Ramos (cell line): ENCODE results near the gene PRKCG.
"Not testable (repeated sequence)": the region's sequence is repeated elsewhere in the genome, so short reads cannot be mapped to it uniquely, and the experiment has no call there.

Experiments
- in situ Hi-C: fragments of 300-500 bp; cut with MboI; formaldehyde crosslinking; loops from one replicate; pipeline ENCODE4 v1.14.3; 2022; ENCODE audit warnings: low sequenced_read_pairs; ENCODE audit not compliant: unreplicated experiment

PRKCG gene

DNA sequence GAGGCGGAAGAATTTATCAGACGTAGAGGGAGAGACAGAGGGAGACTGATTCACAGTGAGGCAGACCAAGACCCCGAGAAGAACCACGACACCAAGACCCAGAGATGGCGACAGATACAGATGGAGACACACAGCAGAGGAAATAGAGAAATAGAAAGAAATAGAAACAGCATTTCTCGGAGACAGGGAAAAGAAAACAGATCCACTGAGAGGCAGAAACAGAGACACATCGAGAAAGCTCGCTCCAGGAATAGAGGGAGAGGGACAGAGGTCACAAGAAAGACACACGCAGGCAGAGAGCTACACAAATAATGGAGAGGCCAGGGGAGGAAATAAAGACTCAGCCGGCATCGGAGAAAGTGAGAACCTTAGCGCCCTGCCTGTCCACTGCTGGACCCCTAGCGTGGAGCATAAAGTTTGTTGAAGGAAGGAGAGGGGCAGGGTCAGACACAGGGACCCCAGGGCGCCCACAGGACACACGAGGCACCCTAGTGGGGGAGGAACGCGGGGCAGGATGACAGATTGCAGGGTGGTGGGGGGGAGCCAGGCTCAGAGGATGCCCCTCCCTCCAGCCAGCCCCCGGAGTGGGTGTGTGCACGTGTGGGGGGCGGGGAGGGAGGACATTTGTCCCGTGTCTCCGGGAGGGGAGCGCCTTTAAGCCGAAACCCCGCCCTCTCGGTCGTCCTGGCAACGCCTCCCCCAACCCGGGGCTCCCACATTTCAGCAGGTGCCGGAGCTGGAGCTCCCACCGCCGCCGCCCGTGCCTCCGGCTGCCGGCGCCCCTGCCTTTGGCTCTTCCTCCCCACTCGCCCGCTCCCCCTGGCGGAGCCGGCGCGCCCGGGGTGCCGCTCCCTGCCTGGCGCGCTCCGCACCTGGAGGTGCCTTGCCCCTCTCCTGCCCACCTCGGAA is at the start of gene PRKCG:
PRKCG (plus strand) TSS at position 716 of the 909 bp plus-strand sequence. CDS start 298 bp downstream, outside the sequence.
- in situ Hi-C loops = no loop called here

- in situ Hi-C loops = loop anchor here (25.0 kb wide), 1 partner anchor 404 kb away; the partner anchor contains the start of gene LILRA6
These were observed 49.1 kb upstream of the PRKCG start for GRCh38 chr19:53832861-53833260.

DNA sequence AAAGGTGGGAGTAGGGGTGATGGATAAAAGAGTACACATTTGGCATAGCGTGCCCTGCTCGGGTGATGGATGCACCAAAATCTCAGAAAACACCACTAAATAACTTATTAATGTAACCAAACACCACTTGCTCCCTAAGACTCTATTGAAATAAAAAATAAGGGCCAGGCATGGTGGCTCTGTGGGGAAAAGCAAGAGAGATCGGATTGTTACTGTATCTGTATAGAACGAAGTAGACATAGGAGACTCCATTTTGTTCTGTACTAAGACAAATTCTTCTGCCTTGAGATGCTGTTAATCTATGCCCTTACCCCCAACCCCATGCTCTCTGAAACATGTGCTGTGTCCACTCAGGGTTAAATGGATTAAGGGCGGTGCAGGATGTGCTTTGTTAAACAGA is 43.6 kb upstream of the PRKCG start:
- in situ Hi-C loops = loop anchor here (25.0 kb wide), 1 partner anchor 399 kb away; the partner anchor contains the start of gene LILRA6

DNA sequence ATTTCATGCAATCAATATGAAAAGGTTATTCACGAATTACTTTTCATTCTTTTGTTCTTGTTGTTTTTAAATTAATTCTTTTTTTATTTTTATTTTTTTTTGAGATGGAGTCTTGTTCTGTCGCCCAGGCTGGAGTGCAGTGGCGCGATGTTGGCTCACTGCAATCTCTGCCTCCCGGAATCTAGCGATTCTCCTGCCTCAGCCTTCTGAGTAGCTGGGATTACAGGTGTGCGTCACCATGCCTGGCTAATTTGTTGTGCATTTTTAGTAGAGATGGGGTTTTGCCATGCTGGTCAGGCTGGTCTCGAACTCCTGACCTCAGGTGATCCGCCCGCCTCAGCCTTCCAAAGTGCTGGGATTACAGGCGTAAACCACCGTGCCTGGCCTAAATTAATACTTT is 41.8 kb upstream of the PRKCG start:
- in situ Hi-C loops = loop anchor here (25.0 kb wide), 1 partner anchor 397 kb away; the partner anchor contains the start of gene LILRA6

DNA sequence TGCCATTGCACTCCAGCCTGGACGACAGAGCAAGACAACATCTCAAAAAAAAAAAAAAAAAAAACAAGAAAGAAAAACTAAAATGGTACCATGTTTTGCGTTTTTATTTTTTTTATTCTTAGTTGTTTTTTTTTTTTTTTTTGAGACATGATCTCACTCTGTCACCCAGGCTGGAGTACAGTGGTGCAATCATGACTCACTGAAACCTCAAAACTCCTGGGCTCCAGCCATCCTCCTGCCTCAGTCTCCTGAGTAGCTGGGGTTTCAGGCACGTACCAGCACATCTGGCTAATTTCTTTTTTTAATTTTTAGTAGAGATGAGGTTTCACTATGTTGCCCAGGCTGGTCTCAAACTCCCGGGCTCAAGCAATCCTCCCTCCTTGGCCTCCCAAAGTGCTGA is 41.1 kb upstream of the PRKCG start:
- in situ Hi-C loops = loop anchor here (25.0 kb wide), 1 partner anchor 396 kb away; the partner anchor contains the start of gene LILRA6

DNA sequence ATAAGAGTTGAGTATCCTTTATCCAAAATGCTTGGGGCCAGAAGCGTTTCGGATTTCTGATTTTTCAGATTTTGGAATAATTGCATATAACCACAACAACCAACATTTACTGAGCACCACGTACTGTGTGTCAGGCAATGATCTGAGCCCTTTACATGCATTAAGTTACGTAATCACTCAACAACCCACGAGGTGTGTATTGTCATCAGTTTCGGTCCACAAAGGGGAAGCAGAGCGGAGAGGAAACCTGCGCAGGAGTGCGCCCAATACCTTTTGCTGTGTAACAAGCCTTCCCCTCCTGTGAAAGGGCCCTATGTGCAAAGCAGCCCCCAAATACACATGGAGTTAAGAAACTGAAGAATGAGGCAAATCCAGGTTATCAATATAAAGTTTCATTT is 37.1 kb upstream of the PRKCG start:
- in situ Hi-C loops = loop anchor here (25.0 kb wide), 1 partner anchor 392 kb away; the partner anchor contains the start of gene LILRA6

GRCh38 chr19:53847555-53847954 is 34.4 kb upstream of the PRKCG start:
- in situ Hi-C loops = loop anchor here (25.0 kb wide), 1 partner anchor 390 kb away; the partner anchor contains the start of gene LILRA6

DNA sequence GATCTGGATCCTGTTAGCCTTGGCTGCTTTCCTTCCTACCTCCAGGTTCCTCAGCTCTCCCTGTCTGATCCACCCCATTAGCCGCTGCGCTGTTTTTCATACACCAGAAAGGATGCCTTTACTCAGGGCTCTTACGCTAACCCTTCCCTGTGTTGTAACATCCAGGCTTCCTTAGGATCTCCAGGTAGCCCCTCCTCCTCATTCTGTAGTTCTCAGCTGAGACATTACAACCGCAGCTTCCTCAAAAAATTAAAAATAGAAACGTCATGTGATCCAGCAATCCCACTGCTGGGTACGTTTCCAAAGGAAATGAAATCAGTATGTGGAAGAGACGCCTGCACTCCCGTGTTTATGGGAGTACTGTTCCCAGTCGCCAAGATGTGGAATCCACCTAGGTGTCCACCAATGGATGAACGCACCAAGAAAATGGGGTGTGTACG is 32.7 kb upstream of the PRKCG start:
- in situ Hi-C loops = loop anchor here (25.0 kb wide), 1 partner anchor 388 kb away; the partner anchor contains the start of gene LILRA6

DNA sequence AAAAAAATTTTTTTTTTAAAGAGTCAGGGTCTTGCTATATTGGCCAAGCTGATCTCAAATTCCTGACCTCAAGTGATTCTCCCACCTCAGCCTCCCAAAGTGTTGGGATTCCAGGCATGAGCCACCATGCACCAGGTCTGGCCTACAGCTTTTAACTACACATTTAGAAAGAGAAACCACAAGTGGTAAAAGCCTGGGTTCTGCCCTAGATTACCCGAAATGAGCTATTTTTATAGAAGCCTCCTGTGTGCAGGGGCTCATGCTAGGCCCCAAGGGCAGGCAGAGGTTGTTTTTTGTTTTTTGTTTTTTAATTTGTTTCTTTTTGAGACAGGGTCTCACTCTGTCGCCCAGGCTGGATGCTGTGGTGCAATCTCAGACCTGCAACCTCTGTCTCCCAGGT is 28.3 kb upstream of the PRKCG start:
- in situ Hi-C loops = no loop called here

GRCh38 chr19:53864308-53864836 is 17.6 kb upstream of the PRKCG start:
- in situ Hi-C loops = no loop called here

DNA sequence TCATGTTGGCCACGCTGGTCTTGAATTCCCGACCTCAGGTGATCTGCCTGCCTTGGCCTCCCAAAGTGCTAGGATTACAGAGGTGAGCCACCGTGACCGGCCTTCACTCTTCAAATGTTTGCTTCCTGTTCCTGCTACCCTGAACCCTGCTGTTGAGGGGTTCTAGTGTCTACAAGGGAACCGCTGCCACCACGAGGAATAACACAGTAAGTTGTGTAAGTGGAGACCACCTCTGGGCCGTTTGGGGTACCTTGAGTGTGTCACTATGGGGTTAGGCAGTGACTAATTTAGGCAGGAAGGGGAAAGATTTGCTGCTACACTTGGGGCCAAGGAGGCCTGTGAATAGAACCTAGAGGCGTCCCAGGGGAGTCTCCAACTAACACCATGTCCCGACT is 16.5 kb upstream of the PRKCG start:
- in situ Hi-C loops = no loop called here

DNA sequence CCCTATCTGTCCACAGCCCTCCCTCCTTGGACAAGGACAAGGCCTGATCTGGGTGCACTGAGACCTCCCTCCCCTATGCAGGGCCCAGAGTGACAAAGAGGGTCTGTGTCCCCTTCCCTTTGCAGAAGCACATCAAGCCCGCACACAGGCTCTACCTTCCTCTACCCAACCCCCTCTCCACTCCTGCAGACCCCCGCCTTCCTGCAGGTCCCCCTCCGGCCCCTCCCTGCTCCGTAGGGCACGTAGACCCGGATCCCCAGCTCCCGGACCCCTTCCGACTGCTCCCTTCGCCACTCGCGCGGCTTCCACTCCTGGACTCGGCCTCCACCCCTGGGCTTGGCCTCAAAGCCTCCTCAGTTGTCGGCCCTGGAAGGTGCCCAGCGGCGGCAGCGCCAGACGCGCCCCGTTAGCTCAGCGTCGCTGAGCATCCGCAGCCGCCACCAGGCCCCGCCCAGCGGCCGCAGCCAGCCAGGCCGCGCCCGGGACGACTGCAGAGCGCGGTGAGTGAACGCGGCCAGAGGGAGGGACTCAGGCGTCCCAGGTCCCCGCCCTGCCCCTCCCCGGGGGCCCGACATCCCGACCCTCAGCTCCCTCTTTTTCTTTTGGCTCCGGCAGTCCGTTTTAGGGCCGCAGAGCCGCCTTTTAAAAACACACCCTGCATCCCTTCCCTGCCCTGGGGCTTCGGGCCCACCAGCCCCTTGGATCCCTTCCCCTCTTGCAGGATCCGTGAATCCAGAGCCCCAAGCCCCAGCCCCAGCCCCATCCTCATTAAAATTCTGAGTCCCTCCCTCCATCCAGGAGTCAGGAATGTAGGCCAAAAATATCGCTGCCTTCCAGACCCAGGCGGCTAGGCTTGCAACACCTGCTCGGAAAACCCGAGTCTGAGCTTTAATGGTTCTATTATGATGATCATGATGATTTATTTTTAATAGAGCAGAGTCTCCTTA is 15.8 kb upstream of the PRKCG start:
- in situ Hi-C loops = no loop called here

- in situ Hi-C loops = no loop called here
These were observed 15.2 kb upstream of the PRKCG start for GRCh38 chr19:53866865-53867224.

- in situ Hi-C loops = no loop called here
These were observed 14.5 kb upstream of the PRKCG start, which contains the start of gene MYADM for GRCh38 chr19:53867225-53868090. TSS of gene MYADM (plus strand) at chr19:53867883. CDS start at chr19:53873530, 5,647 bp downstream.

- in situ Hi-C loops = no loop called here
These were observed 13.7 kb upstream of the PRKCG start for GRCh38 chr19:53868091-53868891.

DNA sequence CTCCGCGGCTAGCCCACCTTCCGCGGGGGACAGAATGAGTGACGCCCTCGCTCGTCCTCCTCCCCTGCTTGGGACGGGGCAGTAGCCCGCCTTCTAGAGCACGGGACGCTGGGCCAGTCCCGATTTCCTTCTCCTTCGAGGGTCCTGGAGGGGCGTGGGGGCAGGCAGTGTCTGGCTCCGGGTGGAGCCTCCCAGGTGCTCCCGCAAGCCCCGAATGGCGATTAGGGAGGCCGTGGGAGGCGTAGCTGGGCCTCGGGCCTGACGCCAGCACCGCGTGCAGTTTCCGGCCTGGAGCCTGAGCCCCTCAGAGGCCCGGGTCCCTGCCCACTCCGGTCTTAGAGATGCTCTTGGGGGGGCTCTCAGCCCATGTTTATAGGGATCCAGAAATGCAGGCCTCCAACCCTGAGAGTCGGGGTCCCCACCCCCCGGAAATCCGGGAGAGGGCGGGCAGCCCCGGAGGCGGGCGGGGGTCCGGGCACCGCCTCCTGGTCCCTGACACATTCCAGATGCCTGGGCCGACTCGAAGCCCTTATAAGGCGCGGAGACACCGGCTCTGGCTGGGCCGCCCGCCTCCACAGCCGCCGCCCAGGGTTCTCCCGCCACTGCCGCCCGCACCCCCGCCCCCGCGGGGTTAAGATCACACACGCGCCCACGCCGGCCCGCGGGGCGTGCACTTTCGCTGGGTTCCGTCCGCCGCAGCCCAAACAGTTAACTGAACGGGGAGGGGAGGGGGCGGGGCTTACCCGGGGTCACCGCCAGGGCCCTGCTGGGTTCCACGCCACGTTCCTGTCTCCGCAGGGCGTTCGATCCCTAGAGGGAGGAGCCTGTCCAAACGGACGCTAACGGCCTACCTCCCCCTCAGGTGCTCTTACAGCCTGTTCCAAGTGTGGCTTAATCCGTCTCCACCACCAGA is 12.8 kb upstream of the PRKCG start:
- in situ Hi-C loops = no loop called here

GRCh38 chr19:53869805-53870484 is 12.1 kb upstream of the PRKCG start:
- in situ Hi-C loops = not testable (repeated sequence)
